Mucosa of descending colon (tissue), 3 donors: ENCODE data around the gene RNF145. TPM values are rescaled to one million over a fixed set of nuclear protein-coding genes. Genes with fewer than 3 reads are reported as not detected.

ENCODE experiments used
- ATAC-seq: fragments of 200-7000 bp; cut with Tn5 transposase; one replicate; pipeline ENCODE4 v1.9.1; 2020; ENCODE audit warnings: mild to moderate bottlenecking, moderate library complexity
- DNase-seq, 3 donors: peaks; one replicate each; pipeline ENCODE4 v3.0.0-alpha.2; 2020
- H3K36me3 ChIP-seq: fragments of 200-600 bp; one replicate; pipeline ENCODE4 v1.8.0; 2021; ENCODE audit warnings: low read depth, mild to moderate bottlenecking
- H3K4me1 ChIP-seq: fragments of 200-600 bp; one replicate; pipeline ENCODE4 v1.8.0; 2021; ENCODE audit warnings: low read depth, mild to moderate bottlenecking
- H3K4me3 ChIP-seq: fragments of 200-600 bp; one replicate; pipeline ENCODE4 v1.8.0; 2021; ENCODE audit warnings: mild to moderate bottlenecking
- H3K9me3 ChIP-seq: fragments of 200-600 bp; one replicate; pipeline ENCODE4 v1.8.0; 2021; ENCODE audit warnings: mild to moderate bottlenecking
- intact Hi-C, 2 donors: fragments of 100-400 bp; cut with DNase I in 1 of 2; cut with micrococcal nuclease in 1 of 2; formaldehyde crosslinking; loops; one replicate each; pipeline versions ENCODE4 v1.11.0 to v1.11.1; 2022; cut with DNase I, micrococcal nuclease
- total RNA-seq, 3 donors: library from RNA; stranded (reverse); fragmentation: NEBNext Ultra II Directional in 2 of 3; extraction: Animal tissue kit (Norgen Biotek cat#: 25700) in 2 of 3; gene quantifications; one replicate each; pipeline versions ENCODE4 v1.2.1 to v1.2.4, GENCODE V29; 2021 to 2023
- TF ChIP-seq, protein P1 (sequence below): fragments of 200-600 bp; IDR thresholded peaks from one replicate; pipeline ENCODE4 v1.8.0; 2022; ENCODE audit warnings: antibody characterized with exemption, mild to moderate bottlenecking
- donor health status: DM: no; HTN: no; CAD: no; lungs with moderate emphysema.
- donor health status: DM: no; HTN: no; CAD: no.
- donor health status: DM: no; HTN: yes; CAD: no.

The RNF145 gene
- total RNA-seq, 3 donors from 2014 or later, result 50.0 to 72.6 (median 57.2) TPM

DNA sequence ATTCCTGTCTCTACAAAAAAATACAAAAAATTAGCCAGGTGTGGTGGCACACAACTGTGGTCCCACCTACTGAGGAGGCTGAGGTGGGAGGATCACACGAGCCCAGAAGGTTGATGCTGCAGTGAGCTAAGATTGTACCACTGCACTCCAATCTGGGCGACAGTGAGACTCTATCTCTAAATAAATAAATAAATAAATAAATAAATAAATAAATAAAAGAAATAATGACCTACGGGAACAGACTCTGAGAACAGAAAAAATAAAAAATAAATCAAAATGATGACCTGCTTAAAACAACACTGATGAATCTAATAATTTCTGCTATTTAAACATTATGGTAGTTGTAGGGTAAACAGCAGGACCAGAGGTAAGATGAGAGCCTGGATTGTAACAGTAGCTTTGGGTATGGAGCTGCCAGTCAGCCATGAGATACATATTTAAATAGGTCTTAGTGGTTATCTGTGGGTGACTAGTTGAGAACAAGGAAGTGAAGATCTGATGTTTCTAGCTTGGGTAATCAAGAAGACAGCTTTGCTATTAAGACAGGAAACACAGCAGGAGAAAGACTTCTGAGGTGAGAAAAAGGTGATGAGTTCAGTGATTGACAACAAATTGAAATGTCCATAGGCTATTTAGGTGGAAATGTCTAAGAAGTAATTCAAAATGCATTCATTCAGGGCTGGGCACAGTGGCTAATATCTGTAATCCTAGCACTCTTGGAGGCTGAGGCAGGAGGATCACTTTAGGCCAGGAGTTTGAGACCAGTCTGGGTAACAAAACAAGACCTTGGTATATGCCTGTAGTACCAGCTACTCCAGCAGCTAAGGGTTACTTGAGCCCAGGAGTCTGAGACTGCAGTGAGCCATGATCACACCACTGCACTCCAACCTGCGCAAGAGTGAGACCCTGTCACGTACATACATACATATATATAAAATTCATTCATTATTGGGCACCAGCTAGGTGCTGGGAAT lies 11.0 kb downstream of the RNF145 start:
- H3K4me1 ChIP-seq, result no peaks in the 10 kb centered on the region
- TF ChIP-seq, protein P1, sequence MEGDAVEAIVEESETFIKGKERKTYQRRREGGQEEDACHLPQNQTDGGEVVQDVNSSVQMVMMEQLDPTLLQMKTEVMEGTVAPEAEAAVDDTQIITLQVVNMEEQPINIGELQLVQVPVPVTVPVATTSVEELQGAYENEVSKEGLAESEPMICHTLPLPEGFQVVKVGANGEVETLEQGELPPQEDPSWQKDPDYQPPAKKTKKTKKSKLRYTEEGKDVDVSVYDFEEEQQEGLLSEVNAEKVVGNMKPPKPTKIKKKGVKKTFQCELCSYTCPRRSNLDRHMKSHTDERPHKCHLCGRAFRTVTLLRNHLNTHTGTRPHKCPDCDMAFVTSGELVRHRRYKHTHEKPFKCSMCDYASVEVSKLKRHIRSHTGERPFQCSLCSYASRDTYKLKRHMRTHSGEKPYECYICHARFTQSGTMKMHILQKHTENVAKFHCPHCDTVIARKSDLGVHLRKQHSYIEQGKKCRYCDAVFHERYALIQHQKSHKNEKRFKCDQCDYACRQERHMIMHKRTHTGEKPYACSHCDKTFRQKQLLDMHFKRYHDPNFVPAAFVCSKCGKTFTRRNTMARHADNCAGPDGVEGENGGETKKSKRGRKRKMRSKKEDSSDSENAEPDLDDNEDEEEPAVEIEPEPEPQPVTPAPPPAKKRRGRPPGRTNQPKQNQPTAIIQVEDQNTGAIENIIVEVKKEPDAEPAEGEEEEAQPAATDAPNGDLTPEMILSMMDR, result no peak
- H3K4me3 ChIP-seq, result no peak overlapping the region
- ATAC-seq, result peak; percentile 75
- no peak for DNase-seq
- intact Hi-C loops, result no loop called here
- H3K9me3 ChIP-seq, result no peaks in the 10 kb centered on the region
- H3K36me3 ChIP-seq, result no peaks in the 10 kb centered on the region

DNA sequence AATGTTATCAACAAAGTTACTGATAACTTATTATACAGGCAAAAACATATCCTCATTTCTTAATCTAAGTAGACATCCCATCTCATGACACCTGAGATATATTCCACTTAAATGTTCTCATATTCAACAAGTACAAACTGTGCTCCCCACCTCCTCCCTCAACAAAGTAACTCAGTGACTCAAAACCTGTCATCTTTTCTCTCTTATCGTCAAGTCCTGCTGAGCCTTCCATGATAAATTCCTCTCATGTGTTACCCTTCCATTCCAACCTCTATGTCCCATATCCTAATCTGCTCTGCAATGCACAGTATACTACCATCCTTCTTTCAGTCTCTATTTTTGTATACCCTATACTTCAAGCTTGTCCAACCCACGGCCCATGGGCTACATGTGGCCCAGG lies 13.6 kb downstream of the RNF145 start:
- no peaks in the 10 kb centered on the region for H3K36me3 ChIP-seq
- intact Hi-C loops, result no loop called here
- TF ChIP-seq, protein P1, result no peak
- DNase-seq (no peak), ATAC-seq (no peak)
- no peaks in the 10 kb centered on the region for H3K4me1 ChIP-seq
- no peaks in the 10 kb centered on the region for H3K9me3 ChIP-seq
- H3K4me3 ChIP-seq, result no peak overlapping the region

DNA sequence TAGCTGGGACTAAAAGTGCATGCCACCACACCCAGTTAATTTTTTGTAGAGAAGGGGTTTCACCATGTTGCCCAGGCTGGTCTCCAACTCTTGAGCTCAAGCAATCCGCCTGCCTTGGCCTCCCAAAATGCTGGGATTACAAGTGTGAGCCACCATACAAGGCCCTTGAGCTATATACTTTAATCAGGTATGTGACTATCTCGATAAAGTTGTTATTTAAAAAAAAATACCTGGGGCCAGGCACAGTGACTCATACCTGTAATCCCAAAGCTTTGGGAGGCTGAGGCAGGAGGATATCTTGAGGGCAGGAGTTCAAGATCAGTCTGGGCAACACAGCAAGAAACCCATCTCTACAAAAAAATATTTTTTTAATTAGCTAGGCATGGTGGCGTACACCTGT lies 19.2 kb downstream of the RNF145 start:
- ATAC-seq (no peak), DNase-seq (no peak)
- intact Hi-C loops, result no loop called here
- Histone ChIP-seq H3K4me1 (no peaks in the 10 kb centered on the region), H3K36me3 (no peaks in the 10 kb centered on the region), H3K4me3 (no peak overlapping the region), H3K9me3 (no peaks in the 10 kb centered on the region)
- TF ChIP-seq, protein P1, result no peak

DNA sequence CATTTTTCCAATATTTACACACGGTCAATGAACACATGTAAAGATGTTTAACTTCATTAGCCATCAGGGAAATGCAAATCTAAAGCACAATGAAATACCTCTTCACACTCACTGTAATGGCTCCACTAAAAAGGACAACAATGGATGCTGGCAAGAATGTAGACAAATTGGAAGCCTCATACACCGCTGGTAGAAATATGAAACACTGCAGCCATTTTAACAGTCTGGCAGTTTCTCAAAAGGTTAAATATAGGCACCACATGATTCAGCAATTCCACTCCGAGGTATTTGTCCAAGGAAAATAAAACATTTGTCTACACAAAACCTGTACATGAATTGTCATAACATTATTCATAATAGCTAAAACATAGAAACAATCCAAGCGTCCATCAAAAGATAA lies 20.0 kb downstream of the RNF145 start:
- H3K36me3 ChIP-seq, result no peaks in the 10 kb centered on the region
- intact Hi-C loops, result no loop called here
- no peaks in the 10 kb centered on the region for H3K9me3 ChIP-seq
- H3K4me1 ChIP-seq, result no peaks in the 10 kb centered on the region
- TF ChIP-seq, protein P1, result no peak
- ATAC-seq (no peak), DNase-seq (no peak)
- no peak overlapping the region for H3K4me3 ChIP-seq

DNA sequence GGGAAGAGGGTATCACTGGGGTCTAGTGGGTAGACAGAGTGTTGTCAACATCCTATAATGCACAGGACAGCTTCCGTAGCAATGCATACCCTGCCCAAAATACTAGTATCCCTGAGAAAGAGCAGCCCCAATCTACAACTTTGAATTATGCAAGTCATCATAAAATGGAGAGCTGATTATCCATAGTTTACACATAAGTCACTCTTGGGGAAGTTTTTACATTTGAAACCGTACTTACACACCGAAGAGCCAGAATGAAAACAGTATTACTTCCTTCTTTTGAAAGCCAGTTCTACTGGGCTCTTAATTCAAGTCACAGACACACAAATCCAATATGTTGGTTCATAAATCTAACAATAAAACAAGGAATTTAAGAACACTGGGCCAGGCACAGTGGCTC lies 21.6 kb downstream of the RNF145 start:
- no peaks in the 10 kb centered on the region for H3K36me3 ChIP-seq
- no peaks in the 10 kb centered on the region for H3K4me1 ChIP-seq
- TF ChIP-seq, protein P1, result no peak
- DNase-seq (no peak), ATAC-seq (no peak)
- intact Hi-C loops, result no loop called here
- H3K4me3 ChIP-seq, result no peak overlapping the region
- no peaks in the 10 kb centered on the region for H3K9me3 ChIP-seq
